ENCODE data around the gene LY6G6C. TPM values are rescaled to one million over a fixed set of nuclear protein-coding genes. Genes with fewer than 3 reads are reported as not detected.

LY6G6C gene
- total and polyA plus RNA-seq, 2 of the 13 experiments (the other 11 are each of a cell fraction or from before 2014, with no cell fraction given) = 0.15 TPM; not detected in 1

DNA sequence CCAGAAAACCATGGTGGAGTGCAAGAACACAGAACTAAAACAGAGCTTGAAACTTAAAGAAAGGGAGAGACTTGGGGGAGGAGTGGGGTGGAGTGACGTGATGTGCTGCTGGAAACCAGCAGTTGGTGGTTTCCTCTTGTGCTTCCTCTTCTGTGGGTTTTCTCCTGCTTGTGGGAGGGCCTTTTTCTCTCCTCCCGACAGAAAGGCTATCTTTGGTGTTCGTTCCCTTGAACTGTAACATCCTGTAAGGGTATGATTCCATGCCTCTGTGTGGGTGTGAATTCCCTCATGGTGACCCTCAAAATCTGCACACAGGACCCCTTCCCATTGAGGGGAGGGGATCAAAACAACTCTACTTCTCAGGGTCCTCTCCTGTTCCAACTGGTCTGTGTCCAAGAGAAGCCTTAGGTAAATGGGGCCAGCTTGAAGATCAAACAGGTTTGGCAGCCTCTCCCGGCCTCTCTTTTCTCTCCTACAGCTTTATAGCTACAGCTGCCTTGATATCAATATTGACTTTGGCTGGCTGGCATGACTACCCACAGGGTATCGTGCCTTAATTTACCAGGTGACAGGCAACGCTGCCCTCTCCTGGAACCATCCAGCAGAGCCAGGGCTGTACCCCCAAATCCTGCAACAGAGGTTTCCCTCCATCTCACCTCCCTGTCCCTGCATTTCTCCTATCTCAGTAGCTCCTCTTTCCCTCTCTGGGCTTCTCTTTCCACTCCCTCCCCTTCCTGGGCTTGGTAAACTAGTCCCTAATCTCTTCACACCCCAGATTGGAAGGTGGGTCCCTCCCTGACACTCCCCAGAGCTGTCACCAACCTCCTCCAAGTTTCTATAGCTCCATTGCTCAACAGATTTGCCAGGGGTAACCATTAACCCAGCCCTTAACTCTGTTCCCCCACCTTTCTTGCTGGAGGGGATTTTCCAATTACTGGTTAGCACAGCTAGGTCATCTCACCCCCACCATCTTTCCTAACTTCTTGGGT lies 16.7 kb upstream of the LY6G6C start (continued):
- TF ChIP-seq, protein P1, sequence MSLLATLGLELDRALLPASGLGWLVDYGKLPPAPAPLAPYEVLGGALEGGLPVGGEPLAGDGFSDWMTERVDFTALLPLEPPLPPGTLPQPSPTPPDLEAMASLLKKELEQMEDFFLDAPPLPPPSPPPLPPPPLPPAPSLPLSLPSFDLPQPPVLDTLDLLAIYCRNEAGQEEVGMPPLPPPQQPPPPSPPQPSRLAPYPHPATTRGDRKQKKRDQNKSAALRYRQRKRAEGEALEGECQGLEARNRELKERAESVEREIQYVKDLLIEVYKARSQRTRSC (CRISPR knock-in tag; IDR thresholded peaks at IDR 0.05; ENCODE audit: low read depth) = 0 out of 2 replicates have a peak, but pooled peaks have one; percentile 54
- TF ChIP-seq ZNF790 (CRISPR knock-in tag; IDR thresholded peaks at IDR 0.05; ENCODE audit: borderline replicate concordance) (no peak), PHF21A (CRISPR knock-in tag; IDR thresholded peaks at IDR 0.05) (peak; percentile 66; the same call in 1 of the 2 replicates), BCL6 (CRISPR knock-in tag; IDR thresholded peaks at IDR 0.05) (peak; percentile 91), GATAD2A (CRISPR knock-in tag; IDR thresholded peaks at IDR 0.05) (peak; percentile 88), HNRNPLL (IDR thresholded peaks at IDR 0.05; ENCODE audit: low read depth, low read length, poor library complexity, severe bottlenecking) (no peak), WIZ (CRISPR knock-in tag; IDR thresholded peaks at IDR 0.05) (no peak), ZMAT3 (CRISPR knock-in tag; conservative IDR thresholded peaks at IDR 0.05) (no peak; the same call in 1 of the 2 replicates), ZNF430 (CRISPR knock-in tag; IDR thresholded peaks at IDR 0.05) (no peak), THAP11 (CRISPR knock-in tag; IDR thresholded peaks at IDR 0.05) (peak; percentile 60; the same call in 1 of the 2 replicates), ZNF780A (CRISPR knock-in tag; IDR thresholded peaks at IDR 0.05) (peak; percentile 55; the same call in 1 of the 2 replicates), ARID2 (CRISPR knock-in tag; IDR thresholded peaks at IDR 0.05; ENCODE audit: borderline replicate concordance) (no peak; the same call in 1 of the 2 replicates), ZNF260 (CRISPR knock-in tag; IDR thresholded peaks at IDR 0.05; ENCODE audit: borderline replicate concordance, low read depth) (no peak), SMYD3 (CRISPR knock-in tag; IDR thresholded peaks at IDR 0.05) (peak; percentile 93), ZFP62 (CRISPR knock-in tag; IDR thresholded peaks at IDR 0.05) (no peak), ZNF891 (CRISPR knock-in tag; IDR thresholded peaks at IDR 0.05) (no peak; the same call in 1 of the 2 replicates), CBX2 (IDR thresholded peaks at IDR 0.05; ENCODE audit: low read depth, low read length) (no peak), CBX2 (CRISPR knock-in tag; IDR thresholded peaks at IDR 0.05; ENCODE audit: low read depth) (no peak), KMT2B (CRISPR knock-in tag; IDR thresholded peaks at IDR 0.05) (peak; percentile 39; the same call in 1 of the 2 replicates), KLF9 (CRISPR knock-in tag; IDR thresholded peaks at IDR 0.05; ENCODE audit: low read depth) (peak; percentile 14)
- TF ChIP-seq, protein P2, sequence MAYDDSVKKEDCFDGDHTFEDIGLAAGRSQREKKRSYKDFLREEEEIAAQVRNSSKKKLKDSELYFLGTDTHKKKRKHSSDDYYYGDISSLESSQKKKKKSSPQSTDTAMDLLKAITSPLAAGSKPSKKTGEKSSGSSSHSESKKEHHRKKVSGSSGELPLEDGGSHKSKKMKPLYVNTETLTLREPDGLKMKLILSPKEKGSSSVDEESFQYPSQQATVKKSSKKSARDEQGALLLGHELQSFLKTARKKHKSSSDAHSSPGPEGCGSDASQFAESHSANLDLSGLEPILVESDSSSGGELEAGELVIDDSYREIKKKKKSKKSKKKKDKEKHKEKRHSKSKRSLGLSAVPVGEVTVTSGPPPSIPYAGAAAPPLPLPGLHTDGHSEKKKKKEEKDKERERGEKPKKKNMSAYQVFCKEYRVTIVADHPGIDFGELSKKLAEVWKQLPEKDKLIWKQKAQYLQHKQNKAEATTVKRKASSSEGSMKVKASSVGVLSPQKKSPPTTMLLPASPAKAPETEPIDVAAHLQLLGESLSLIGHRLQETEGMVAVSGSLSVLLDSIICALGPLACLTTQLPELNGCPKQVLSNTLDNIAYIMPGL (CRISPR knock-in tag; IDR thresholded peaks at IDR 0.05; ENCODE audit: borderline replicate concordance in 1 of 2, low read depth in 1 of 2) = peak; percentile 29 to 41; a peak in 1 of 4 replicates
- TF ChIP-seq, protein P3, sequence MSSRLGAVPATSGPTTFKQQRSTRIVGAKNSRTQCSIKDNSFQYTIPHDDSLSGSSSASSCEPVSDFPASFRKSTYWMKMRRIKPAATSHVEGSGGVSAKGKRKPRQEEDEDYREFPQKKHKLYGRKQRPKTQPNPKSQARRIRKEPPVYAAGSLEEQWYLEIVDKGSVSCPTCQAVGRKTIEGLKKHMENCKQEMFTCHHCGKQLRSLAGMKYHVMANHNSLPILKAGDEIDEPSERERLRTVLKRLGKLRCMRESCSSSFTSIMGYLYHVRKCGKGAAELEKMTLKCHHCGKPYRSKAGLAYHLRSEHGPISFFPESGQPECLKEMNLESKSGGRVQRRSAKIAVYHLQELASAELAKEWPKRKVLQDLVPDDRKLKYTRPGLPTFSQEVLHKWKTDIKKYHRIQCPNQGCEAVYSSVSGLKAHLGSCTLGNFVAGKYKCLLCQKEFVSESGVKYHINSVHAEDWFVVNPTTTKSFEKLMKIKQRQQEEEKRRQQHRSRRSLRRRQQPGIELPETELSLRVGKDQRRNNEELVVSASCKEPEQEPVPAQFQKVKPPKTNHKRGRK (CRISPR knock-in tag; IDR thresholded peaks at IDR 0.05) = no peak
- TF ChIP-seq, protein P4, sequence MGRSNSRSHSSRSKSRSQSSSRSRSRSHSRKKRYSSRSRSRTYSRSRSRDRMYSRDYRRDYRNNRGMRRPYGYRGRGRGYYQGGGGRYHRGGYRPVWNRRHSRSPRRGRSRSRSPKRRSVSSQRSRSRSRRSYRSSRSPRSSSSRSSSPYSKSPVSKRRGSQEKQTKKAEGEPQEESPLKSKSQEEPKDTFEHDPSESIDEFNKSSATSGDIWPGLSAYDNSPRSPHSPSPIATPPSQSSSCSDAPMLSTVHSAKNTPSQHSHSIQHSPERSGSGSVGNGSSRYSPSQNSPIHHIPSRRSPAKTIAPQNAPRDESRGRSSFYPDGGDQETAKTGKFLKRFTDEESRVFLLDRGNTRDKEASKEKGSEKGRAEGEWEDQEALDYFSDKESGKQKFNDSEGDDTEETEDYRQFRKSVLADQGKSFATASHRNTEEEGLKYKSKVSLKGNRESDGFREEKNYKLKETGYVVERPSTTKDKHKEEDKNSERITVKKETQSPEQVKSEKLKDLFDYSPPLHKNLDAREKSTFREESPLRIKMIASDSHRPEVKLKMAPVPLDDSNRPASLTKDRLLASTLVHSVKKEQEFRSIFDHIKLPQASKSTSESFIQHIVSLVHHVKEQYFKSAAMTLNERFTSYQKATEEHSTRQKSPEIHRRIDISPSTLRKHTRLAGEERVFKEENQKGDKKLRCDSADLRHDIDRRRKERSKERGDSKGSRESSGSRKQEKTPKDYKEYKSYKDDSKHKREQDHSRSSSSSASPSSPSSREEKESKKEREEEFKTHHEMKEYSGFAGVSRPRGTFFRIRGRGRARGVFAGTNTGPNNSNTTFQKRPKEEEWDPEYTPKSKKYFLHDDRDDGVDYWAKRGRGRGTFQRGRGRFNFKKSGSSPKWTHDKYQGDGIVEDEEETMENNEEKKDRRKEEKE (IDR thresholded peaks at IDR 0.05) = no peak

Measured in HepG2 (cell line).